Erythroblast (primary cell): ENCODE measurements around the gene DSCAML1.
"Not testable (repeated sequence)": the region's sequence is repeated elsewhere in the genome, so short reads cannot be mapped to it uniquely, and the experiment has no call there.

ENCODE experiments used
- DNase-seq, 2 experiments: peaks; one replicate each; lab custom pipeline; 2025; lab: John Stamatoyannopoulos, UW
- GATA1 ChIP-seq: IDR thresholded peaks from 2 replicates; pipeline ENCODE4 v1.6.1; 2011; ENCODE audit warnings: low read depth, mild to moderate bottlenecking, control low read depth, low read length, moderate library complexity
- POLR2A ChIP-seq: IDR thresholded peaks from 2 replicates; pipeline ENCODE4 v1.6.1; 2011; ENCODE audit warnings: mild to moderate bottlenecking, low read length

DSCAML1 gene

GRCh38 chr11:117462864-117463247 is 334.2 kb downstream of the DSCAML1 start:
- no peak for TF ChIP-seq GATA1
- TF ChIP-seq POLR2A = no peak

DNA sequence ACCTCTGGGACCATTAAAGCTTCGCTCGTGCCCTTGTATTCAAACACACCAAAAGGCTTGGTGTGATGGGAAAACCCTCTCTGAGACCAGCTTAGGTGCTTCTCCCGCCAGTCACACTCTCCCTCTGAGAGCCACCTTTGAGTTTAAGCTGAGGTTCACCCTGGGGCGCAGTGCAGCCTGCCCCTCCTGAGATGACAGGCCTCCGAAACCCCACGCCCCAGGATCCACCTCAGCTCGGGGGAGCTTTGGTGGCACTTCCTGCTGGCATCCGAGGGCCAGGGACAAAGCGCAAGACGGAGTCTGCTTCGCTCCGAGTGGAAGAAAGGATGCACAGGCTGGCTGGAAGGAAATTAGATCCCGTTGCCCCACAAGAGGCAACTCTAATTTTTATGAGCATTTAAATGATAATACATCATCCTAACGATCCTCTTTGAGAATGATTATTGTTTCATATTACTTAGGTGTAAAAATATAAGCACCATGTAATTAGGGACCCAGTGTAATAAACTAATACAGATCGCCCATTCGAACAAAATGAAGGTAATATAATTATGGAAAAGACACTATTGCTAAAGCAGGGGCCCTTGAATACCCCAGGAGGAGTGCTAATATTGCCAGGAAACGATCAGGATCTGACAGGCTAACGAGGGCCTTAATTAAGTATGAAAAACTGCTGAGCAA is 334.7 kb downstream of the DSCAML1 start:
- TF ChIP-seq GATA1 = no peak
- no peak for TF ChIP-seq POLR2A
- no peak for DNase-seq

More at GRCh38 chr11:117462864-117463247, 334.2 kb downstream of the DSCAML1 start:
- DNase-seq = no peak

- no peak for TF ChIP-seq POLR2A
- no peak for TF ChIP-seq GATA1
- DNase-seq = no peak
These were observed 335.4 kb downstream of the DSCAML1 start for GRCh38 chr11:117461396-117462182.

GRCh38 chr11:117459979-117460300 is 337.1 kb downstream of the DSCAML1 start:
- TF ChIP-seq GATA1 (no peak), POLR2A (no peak)
- no peak for DNase-seq

GRCh38 chr11:117459123-117459978 is 337.7 kb downstream of the DSCAML1 start:
- no peak for TF ChIP-seq GATA1
- no peak for TF ChIP-seq POLR2A
- DNase-seq = no peak

- TF ChIP-seq GATA1 (no peak), POLR2A (no peak)
- DNase-seq = no peak
These were observed 338.5 kb downstream of the DSCAML1 start for GRCh38 chr11:117458275-117459122.

GRCh38 chr11:117457835-117458234 is 339.2 kb downstream of the DSCAML1 start:
- TF ChIP-seq GATA1 (no peak), POLR2A (no peak)
- no peak for DNase-seq

- TF ChIP-seq GATA1 = no peak
- TF ChIP-seq POLR2A = no peak
- no peak for DNase-seq
These were observed 339.8 kb downstream of the DSCAML1 start for GRCh38 chr11:117457031-117457785.

- DNase-seq = not testable (repeated sequence)
These were observed 340.3 kb downstream of the DSCAML1 start for GRCh38 chr11:117456721-117457029.

GRCh38 chr11:117456027-117456720 is 340.8 kb downstream of the DSCAML1 start:
- DNase-seq = no peak
- no peak for TF ChIP-seq GATA1
- no peak for TF ChIP-seq POLR2A

GRCh38 chr11:117454564-117454917 is 342.5 kb downstream of the DSCAML1 start:
- TF ChIP-seq POLR2A = no peak
- TF ChIP-seq GATA1 = no peak
- no peak for DNase-seq

DNA sequence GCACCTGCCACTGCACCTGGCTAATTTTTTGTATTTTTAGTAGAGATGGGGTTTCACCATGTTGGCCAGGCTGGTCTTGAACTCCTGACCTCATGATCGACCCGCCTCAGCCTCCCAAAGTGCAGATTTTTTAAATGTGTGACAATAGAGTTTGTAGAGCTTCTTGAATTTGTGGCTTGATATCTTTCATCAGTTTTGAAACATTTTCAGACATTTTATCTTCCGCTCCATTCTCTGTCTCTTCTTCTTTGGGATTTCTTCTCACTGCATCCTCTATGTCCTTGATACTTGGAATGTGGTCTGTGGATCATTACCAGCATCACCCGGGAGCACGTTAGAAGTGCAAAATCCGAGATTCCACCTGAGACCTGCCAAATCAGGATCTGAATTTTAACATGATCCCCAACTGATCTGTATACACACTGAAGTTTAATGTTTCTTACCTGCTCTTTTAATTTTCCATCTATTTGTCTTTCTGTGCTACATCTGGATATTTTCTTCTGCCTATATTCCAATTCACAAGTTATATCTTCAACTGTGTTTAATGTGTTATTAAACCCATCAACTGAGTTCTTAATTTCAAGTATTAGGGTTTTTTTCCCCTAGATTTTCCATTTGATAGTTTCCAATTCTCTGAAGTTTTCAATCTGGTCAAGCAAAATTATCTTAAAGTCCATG is 343.0 kb downstream of the DSCAML1 start:
- DNase-seq = no peak
- no peak for TF ChIP-seq POLR2A
- TF ChIP-seq GATA1 = no peak
